Fibroblast of villous mesenchyme (primary cell): ENCODE data around the gene CFAP20DC. TPM values are rescaled to one million over a fixed set of nuclear protein-coding genes. Genes with fewer than 3 reads are reported as not detected.
A peak's percentile ranks its signal among the peaks of the same experiment; 100 is the strongest.
"Not testable (repeated sequence)": the region's sequence is repeated elsewhere in the genome, so short reads cannot be mapped to it uniquely, and the experiment has no call there.

ENCODE experiments used
- DNase-seq: peaks from one replicate; pipeline ENCODE4 v3.0.0-alpha.2; 2010; ENCODE audit warnings: low read depth
- H3K4me3 ChIP-seq: 2 replicates; pipeline ENCODE4 v1.5.1; 2011; ENCODE audit warnings: low read depth, mild to moderate bottlenecking, low read length
- CTCF ChIP-seq: IDR thresholded peaks from 2 replicates; pipeline ENCODE4 v1.5.1; 2012; ENCODE audit warnings: low read depth, mild to moderate bottlenecking, low read length; ENCODE audit not compliant: insufficient read depth
- total RNA-seq: library from RNA; depleted of rRNA; stranded (reverse); fragments of >200 nt; gene quantifications from 2 replicates; pipeline ENCODE4 v1.2.3, GENCODE V29; 2012

CFAP20DC gene
- 1.3 and 1.7 TPM in 2 replicates for total RNA-seq

DNA sequence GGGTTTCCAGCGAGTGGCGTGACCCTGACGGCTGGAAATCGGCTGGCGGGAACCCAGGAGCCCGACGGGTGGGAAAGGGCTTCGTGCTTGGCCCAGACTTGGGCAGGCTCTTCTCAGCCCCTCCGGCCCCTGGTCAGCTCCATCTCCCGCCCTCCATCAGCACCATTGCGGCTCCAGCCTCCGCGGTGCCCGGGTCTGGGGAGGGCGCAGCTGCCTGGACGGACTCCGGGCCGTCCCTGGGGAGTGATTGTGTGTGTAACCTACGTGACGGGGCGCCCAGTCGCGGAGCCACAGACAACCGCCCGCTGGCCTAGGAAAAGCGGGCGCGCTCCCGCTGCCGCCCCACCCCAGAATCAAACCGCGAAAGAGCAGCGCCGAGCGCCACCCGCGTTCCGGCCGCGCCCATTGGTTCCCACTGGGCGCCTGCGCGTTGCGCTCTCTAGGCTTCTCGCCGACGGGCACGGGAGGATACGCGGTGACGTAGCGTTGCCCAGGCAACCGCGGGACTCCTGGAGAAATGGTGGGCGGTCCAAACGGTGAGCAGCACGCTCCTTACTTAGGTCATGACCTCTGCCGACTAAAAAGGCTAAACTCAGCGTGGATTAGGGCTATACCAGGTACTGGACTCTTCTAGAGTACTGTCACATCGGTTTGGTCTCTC, at the start of gene CFAP20DC:
CFAP20DC (minus strand) TSS at position 355 of the 661 bp plus-strand sequence. CDS start 394 bp downstream, outside the sequence.
- peak; percentile 86 for DNase-seq

DNA sequence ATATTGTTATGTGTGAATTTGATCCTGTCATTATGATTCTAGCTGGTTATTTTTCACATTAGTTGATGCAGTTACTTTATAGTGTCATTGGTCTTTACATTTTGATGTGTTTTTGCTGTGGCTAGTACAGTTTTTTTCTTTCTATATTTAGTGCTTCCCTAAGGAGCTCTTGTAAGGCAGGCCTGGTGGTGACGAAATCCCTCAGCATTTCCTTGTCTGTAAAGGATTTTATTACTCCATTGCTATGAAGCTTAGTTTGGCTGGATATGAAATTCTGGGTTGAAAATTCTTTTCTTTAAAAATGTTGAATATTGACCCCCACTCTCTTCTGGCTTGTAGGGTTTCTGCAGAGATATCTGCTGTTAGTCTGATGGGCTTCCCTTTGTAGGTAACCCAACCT, 48.7 kb upstream of the CFAP20DC start:
- DNase-seq: peak; percentile 20
- not testable (repeated sequence) for H3K4me3 ChIP-seq

More for the DNA sequence above, at the start of gene CFAP20DC:
- peak within 1 kb of the TSS; percentile 69 for H3K4me3 ChIP-seq
- no peak for TF ChIP-seq CTCF

DNA sequence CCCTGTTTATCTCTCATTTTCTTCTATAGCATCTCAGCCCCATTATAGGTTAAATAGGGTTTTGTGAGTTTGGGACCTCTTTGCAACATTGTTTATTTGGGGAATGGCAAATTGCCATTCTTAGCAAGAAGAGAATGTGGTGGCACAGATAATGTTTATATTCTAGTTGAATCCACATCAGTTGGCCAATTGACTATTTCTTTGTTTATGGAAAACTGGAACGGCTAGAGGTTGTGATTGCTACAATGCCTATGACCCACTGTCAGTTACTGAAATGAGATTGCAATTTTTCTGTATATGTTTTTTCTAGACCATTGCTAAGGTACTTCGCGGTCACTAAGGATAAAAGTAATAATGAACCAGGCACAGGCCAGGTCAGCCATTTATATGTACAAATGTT, 44.6 kb upstream of the CFAP20DC start:
- DNase-seq: no peak
- TF ChIP-seq CTCF: no peak
- no peak overlapping the region for H3K4me3 ChIP-seq

DNA sequence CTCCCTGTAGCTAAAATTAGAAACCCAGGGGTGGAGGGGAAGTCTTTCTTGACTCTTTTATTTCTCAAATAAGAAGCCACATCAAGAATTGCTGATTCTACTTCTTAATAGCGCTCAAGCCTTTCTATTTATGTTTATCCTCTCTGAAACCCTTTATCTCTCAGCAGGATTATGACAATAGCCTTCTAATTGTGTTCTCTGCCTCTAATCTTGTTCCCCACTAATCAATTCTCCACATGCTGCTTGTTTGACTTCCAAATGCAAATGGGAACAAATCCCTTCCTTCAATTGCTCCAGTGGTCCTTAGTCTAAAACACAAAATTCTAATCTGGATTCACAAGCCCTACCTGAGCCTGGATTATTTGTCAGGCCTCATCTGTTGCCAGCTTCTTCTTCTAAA, 43.7 kb upstream of the CFAP20DC start:
- TF ChIP-seq CTCF: no peak
- H3K4me3 ChIP-seq: no peak overlapping the region
- DNase-seq: no peak

GRCh38 chr3:59088761-59089160, 38.9 kb upstream of the CFAP20DC start:
- no peak overlapping the region for H3K4me3 ChIP-seq
- DNase-seq: no peak
- no peak for TF ChIP-seq CTCF

DNA sequence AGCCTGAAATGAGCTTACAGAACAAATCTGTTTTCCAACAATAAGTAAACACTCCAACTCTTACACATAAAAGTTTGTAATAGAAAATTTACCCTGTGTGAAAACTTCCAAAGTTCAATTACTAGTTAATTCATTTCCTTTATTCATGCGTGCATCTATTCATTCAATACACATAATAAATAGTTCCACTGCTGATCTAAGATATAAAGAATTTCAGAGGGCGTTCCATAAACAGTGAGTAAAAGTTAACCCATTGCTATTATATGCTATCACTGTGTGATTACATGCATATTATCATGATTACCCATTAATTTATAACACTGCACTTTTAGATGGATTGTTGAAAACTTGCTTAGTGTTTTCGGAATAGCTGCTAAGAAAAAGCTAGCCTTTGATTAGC, 36.2 kb upstream of the CFAP20DC start:
- H3K4me3 ChIP-seq: no peak overlapping the region
- no peak for DNase-seq
- no peak for TF ChIP-seq CTCF

DNA sequence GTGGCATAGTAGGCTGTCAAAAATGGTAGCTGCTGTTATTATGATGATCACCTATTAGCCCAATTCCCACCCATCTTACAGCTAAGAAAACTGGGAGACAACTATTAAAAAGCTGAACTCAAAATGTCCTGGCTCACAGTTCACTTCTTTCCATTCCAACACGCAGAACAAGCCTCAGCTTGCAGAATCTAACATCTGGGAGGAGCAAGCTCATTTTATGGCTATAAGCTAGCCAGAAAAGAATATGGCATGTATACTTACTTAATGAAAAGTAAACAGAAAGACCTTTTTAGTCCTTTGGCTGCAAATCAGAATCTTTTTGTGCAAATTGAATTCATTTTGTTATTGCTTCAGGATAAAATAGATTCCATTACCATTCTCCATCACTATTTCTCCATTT, 34.8 kb upstream of the CFAP20DC start:
- TF ChIP-seq CTCF: no peak
- no peak overlapping the region for H3K4me3 ChIP-seq
- no peak for DNase-seq
